Neural cell (in vitro differentiated cells): ENCODE data around the gene KLC1. TPM values are rescaled to one million over a fixed set of nuclear protein-coding genes. Genes with fewer than 3 reads are reported as not detected.

Experiments used
- H2AFZ ChIP-seq: fragments of 200-600, 300-800 bp; sonication (generic), shearing (Covaris generic); 2 replicates; pipeline ENCODE4 v1.6.0; 2014; ENCODE audit warnings: low read depth, mild to moderate bottlenecking, antibody characterized with exemption, low read length, moderate library complexity
- H3F3A ChIP-seq: fragments of 200-600 bp; shearing (Covaris generic); 2 replicates; pipeline ENCODE4 v1.6.1; 2016; ENCODE audit warnings: mild to moderate bottlenecking, moderate library complexity, mixed read lengths, antibody characterized with exemption, low read length; ENCODE audit not compliant: insufficient read depth, poor library complexity, severe bottlenecking
- H3K27ac ChIP-seq: fragments of 200-600, 300-800 bp; sonication (generic), shearing (Covaris generic); 2 replicates; pipeline ENCODE4 v1.5.1; 2014; ENCODE audit warnings: mild to moderate bottlenecking, low read length, moderate library complexity
- H3K27me3 ChIP-seq: fragments of 300-800, 200-600 bp; sonication (generic), shearing (Covaris generic); 2 replicates; pipeline ENCODE4 v1.6.0; 2014; ENCODE audit warnings: mild to moderate bottlenecking, low read depth, low read length, moderate library complexity; ENCODE audit not compliant: insufficient read depth
- H3K36me3 ChIP-seq: fragments of 300-800, 200-600 bp; sonication (generic), shearing (Covaris generic); 2 replicates; pipeline ENCODE4 v1.5.1; 2014; ENCODE audit warnings: mild to moderate bottlenecking, antibody characterized with exemption, low read length, moderate library complexity; ENCODE audit not compliant: insufficient read depth
- H3K4me2 ChIP-seq: fragments of 300-800, 200-600 bp; sonication (generic), shearing (Covaris generic); 2 replicates; pipeline ENCODE4 v1.6.0; 2014; ENCODE audit warnings: mild to moderate bottlenecking, low read length
- H3K4me3 ChIP-seq: fragments of 300-800, 200-600 bp; sonication (generic), shearing (Covaris generic); 2 replicates; pipeline ENCODE4 v1.5.1; 2014; ENCODE audit warnings: mild to moderate bottlenecking, low read length, moderate library complexity
- H3K79me2 ChIP-seq: fragments of 200-600 bp; shearing (Covaris generic); replicated peaks from 2 replicates; pipeline ENCODE4 v1.6.0; 2014; ENCODE audit warnings: mild to moderate bottlenecking, low read length, moderate library complexity; ENCODE audit not compliant: insufficient read depth
- H3K9ac ChIP-seq: fragments of 300-800, 200-600 bp; sonication (generic), shearing (Covaris generic); 2 replicates; pipeline ENCODE4 v1.6.1; 2016; ENCODE audit warnings: mild to moderate bottlenecking, low read length, mixed read lengths
- H3K9me2 ChIP-seq: fragments of 200-600 bp; shearing (Covaris generic); 2 replicates; pipeline ENCODE4 v1.6.1; 2016; ENCODE audit warnings: mild to moderate bottlenecking, low read length, mixed read lengths; ENCODE audit not compliant: insufficient read depth
- H3K9me3 ChIP-seq: fragments of 200-600, 300-800 bp; sonication (generic), shearing (Covaris generic); 2 replicates; pipeline ENCODE4 v1.6.1; 2016; ENCODE audit warnings: mild to moderate bottlenecking, mixed run types, low read length, moderate library complexity, mixed read lengths
- H4K20me1 ChIP-seq: fragments of 200-600 bp; shearing (Covaris generic); 2 replicates; pipeline ENCODE4 v1.6.1; 2016; ENCODE audit warnings: mild to moderate bottlenecking, mixed run types; ENCODE audit not compliant: insufficient read depth
- EP300 ChIP-seq: fragments of 450-650 bp; conservative IDR thresholded peaks from 2 replicates; pipeline ENCODE4 v1.6.1; 2014; ENCODE audit warnings: antibody characterized with exemption, mild to moderate bottlenecking, moderate library complexity; ENCODE audit not compliant: poor library complexity, severe bottlenecking
- EZH2 ChIP-seq: fragments of 200-600, 300-800 bp; shearing (Covaris generic), sonication (generic); IDR thresholded peaks from 2 replicates; pipeline ENCODE4 v1.6.1; 2014; ENCODE audit warnings: antibody characterized with exemption, low read length, borderline replicate concordance, mild to moderate bottlenecking; ENCODE audit not compliant: insufficient read depth, poor library complexity, severe bottlenecking
- MXI1 ChIP-seq: fragments of 450-650 bp; conservative IDR thresholded peaks from 2 replicates; pipeline ENCODE4 v1.6.1; 2014; ENCODE audit warnings: antibody characterized with exemption, mild to moderate bottlenecking; ENCODE audit not compliant: poor library complexity, severe bottlenecking
- POLR2AphosphoS5 ChIP-seq: IDR thresholded peaks from 2 replicates; pipeline ENCODE4 v1.6.1; 2012
- RAD21 ChIP-seq: fragments of 450-650 bp; conservative IDR thresholded peaks from 2 replicates; pipeline ENCODE4 v1.6.1; 2014; ENCODE audit warnings: antibody characterized with exemption, mild to moderate bottlenecking, moderate library complexity
- SMC3 ChIP-seq: fragments of 450-650 bp; conservative IDR thresholded peaks from 2 replicates; pipeline ENCODE4 v1.6.1; 2014; ENCODE audit warnings: antibody characterized with exemption, mild to moderate bottlenecking, moderate library complexity; ENCODE audit not compliant: poor library complexity
- TAF1 ChIP-seq: IDR thresholded peaks from 2 replicates; pipeline ENCODE4 v1.6.1; 2012; ENCODE audit warnings: low read depth
- polyA plus RNA-seq: library from polyadenylated mRNA; depleted of rRNA; stranded (reverse); fragments of >200 nt; gene quantifications from 2 replicates; pipeline ENCODE4 v1.2.3, GENCODE V29; 2014
- TF ChIP-seq, protein P1 (sequence below): fragments of 450-650 bp; IDR thresholded peaks from 2 replicates; pipeline ENCODE4 v1.5.1; 2014; ENCODE audit warnings: antibody characterized with exemption, mild to moderate bottlenecking, moderate library complexity; ENCODE audit not compliant: poor library complexity, severe bottlenecking
- TF ChIP-seq, protein P2 (sequence below): IDR thresholded peaks from 2 replicates; pipeline ENCODE4 v1.6.1; 2012; ENCODE audit warnings: borderline replicate concordance

Gene KLC1
- polyA plus RNA-seq, 1 donor from 2014 or later, result 1,272 TPM

DNA sequence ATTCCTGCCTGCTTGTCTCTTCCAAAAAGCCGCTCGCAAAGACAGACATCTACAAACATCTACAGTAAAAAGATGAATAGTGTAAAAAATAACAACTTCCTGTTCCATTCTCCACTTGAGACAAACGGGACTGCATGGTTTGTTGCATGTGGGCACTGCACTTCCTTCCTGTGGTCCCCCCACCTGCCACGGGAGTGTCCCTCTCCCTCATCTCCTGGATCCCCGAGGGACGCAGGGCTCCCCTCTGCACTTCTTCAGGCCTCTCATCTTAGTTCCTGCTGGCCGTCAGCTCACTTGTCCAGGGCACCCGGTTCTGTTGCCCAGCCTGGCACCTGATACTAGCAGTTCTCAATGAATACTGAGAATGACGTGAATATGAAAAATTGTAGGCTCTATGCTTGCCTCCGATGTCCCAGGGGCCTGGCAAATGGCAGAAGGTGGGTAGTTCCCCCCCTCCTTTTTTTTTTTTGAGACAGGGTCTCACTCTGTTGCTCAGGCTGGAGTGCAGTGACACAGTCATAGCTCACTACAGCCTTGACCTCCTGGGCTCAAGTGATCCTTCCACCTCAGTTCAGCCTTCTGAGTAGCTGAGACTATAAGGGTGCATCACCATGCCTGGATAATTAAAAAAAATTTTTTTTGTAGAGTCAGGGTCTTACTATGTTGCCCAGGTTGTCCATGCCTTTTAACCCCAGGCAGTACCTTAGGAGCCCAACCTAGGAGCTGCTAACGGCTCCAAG lies 3.5 kb upstream of the KLC1 start:
- H3K4me2 ChIP-seq, result no peak overlapping the region
- H4K20me1 ChIP-seq, result no peaks in the 10 kb centered on the region
- H3K79me2 ChIP-seq, result peaks cover 21% of the 10 kb centered on the region
- no peak overlapping the region for H2AFZ ChIP-seq
- no peaks in the 10 kb centered on the region for H3F3A ChIP-seq
- no peak overlapping the region for H3K27ac ChIP-seq
- H3K9ac ChIP-seq, result no peak overlapping the region
- no peaks in the 10 kb centered on the region for H3K9me3 ChIP-seq
- H3K9me2 ChIP-seq, result no peaks in the 10 kb centered on the region
- no peaks in the 10 kb centered on the region for H3K27me3 ChIP-seq
- H3K4me3 ChIP-seq, result no peak overlapping the region
- H3K36me3 ChIP-seq, result no peaks in the 10 kb centered on the region
- TF ChIP-seq EZH2, result no peak
- TF ChIP-seq TAF1, result no peak
- no peak for TF ChIP-seq POLR2AphosphoS5
- TF ChIP-seq, protein P1, sequence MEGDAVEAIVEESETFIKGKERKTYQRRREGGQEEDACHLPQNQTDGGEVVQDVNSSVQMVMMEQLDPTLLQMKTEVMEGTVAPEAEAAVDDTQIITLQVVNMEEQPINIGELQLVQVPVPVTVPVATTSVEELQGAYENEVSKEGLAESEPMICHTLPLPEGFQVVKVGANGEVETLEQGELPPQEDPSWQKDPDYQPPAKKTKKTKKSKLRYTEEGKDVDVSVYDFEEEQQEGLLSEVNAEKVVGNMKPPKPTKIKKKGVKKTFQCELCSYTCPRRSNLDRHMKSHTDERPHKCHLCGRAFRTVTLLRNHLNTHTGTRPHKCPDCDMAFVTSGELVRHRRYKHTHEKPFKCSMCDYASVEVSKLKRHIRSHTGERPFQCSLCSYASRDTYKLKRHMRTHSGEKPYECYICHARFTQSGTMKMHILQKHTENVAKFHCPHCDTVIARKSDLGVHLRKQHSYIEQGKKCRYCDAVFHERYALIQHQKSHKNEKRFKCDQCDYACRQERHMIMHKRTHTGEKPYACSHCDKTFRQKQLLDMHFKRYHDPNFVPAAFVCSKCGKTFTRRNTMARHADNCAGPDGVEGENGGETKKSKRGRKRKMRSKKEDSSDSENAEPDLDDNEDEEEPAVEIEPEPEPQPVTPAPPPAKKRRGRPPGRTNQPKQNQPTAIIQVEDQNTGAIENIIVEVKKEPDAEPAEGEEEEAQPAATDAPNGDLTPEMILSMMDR, result no peak
- no peak for TF ChIP-seq SMC3
- TF ChIP-seq MXI1, result no peak
- TF ChIP-seq RAD21, result no peak
- TF ChIP-seq, protein P2, sequence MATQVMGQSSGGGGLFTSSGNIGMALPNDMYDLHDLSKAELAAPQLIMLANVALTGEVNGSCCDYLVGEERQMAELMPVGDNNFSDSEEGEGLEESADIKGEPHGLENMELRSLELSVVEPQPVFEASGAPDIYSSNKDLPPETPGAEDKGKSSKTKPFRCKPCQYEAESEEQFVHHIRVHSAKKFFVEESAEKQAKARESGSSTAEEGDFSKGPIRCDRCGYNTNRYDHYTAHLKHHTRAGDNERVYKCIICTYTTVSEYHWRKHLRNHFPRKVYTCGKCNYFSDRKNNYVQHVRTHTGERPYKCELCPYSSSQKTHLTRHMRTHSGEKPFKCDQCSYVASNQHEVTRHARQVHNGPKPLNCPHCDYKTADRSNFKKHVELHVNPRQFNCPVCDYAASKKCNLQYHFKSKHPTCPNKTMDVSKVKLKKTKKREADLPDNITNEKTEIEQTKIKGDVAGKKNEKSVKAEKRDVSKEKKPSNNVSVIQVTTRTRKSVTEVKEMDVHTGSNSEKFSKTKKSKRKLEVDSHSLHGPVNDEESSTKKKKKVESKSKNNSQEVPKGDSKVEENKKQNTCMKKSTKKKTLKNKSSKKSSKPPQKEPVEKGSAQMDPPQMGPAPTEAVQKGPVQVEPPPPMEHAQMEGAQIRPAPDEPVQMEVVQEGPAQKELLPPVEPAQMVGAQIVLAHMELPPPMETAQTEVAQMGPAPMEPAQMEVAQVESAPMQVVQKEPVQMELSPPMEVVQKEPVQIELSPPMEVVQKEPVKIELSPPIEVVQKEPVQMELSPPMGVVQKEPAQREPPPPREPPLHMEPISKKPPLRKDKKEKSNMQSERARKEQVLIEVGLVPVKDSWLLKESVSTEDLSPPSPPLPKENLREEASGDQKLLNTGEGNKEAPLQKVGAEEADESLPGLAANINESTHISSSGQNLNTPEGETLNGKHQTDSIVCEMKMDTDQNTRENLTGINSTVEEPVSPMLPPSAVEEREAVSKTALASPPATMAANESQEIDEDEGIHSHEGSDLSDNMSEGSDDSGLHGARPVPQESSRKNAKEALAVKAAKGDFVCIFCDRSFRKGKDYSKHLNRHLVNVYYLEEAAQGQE, result no peak
- TF ChIP-seq EP300, result no peak

GRCh38 chr14:103626146-103626850 lies 2.7 kb upstream of the KLC1 start:
- Histone ChIP-seq H3K9me3 (no peaks in the 10 kb centered on the region), H3K27me3 (no peaks in the 10 kb centered on the region), H3K79me2 (peaks cover 28% of the 10 kb centered on the region), H3K27ac (no peak overlapping the region), H2AFZ (no peak overlapping the region), H3K9me2 (no peaks in the 10 kb centered on the region), H3F3A (no peaks in the 10 kb centered on the region), H3K9ac (no peak overlapping the region), H3K4me2 (no peak overlapping the region), H4K20me1 (no peaks in the 10 kb centered on the region), H3K4me3 (no peak overlapping the region), H3K36me3 (no peaks in the 10 kb centered on the region)
- TF ChIP-seq MXI1 (no peak), EP300 (no peak), POLR2AphosphoS5 (no peak), RAD21 (no peak), SMC3 (no peak), TAF1 (no peak), EZH2 (no peak)
- TF ChIP-seq, protein P1, result no peak
- TF ChIP-seq, protein P2, result no peak
